Hypothalamus (tissue), 51 donors: ENCODE data around the gene DISC1.
A peak's percentile ranks its signal among the peaks of the same experiment; 100 is the strongest.

ENCODE experiments used
- DNase-seq, 51 donors: peaks; one replicate each; lab custom pipeline; 2025; lab: John Stamatoyannopoulos, UW

DISC1 gene

GRCh38 chr1:231694075-231694431, 67.5 kb downstream of the DISC1 start:
- peak in 27 of 51 donors; percentile 13 to 67 (median 46) for DNase-seq

DNA sequence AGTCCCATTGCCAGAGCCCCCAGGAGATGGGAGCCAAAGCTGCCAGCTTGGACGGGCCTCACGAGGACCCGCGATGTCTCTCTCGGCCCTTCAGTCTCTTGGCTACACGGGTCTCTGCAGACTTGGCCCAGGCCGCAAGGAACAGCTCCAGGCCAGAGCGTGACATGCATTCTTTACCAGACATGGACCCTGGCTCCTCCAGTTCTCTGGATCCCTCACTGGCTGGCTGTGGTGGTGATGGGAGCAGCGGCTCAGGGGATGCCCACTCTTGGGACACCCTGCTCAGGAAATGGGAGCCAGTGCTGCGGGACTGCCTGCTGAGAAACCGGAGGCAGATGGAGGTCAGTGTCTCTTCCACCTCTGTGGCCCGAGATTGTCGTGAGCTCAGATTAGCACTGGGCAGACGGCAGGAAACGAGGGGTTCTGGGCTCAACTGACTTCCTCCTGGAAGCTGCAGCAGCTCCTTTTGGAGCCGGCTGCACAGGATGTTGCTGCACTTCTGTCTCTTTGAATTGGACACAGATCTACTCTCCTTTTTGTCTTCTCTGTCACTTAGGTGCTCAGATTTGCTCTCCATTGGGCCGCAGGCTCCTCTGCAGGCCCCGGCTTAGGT, 68.0 kb downstream of the DISC1 start:
- DNase-seq = peak in 12 of 51 donors; percentile 12 to 56 (median 34)

DNA sequence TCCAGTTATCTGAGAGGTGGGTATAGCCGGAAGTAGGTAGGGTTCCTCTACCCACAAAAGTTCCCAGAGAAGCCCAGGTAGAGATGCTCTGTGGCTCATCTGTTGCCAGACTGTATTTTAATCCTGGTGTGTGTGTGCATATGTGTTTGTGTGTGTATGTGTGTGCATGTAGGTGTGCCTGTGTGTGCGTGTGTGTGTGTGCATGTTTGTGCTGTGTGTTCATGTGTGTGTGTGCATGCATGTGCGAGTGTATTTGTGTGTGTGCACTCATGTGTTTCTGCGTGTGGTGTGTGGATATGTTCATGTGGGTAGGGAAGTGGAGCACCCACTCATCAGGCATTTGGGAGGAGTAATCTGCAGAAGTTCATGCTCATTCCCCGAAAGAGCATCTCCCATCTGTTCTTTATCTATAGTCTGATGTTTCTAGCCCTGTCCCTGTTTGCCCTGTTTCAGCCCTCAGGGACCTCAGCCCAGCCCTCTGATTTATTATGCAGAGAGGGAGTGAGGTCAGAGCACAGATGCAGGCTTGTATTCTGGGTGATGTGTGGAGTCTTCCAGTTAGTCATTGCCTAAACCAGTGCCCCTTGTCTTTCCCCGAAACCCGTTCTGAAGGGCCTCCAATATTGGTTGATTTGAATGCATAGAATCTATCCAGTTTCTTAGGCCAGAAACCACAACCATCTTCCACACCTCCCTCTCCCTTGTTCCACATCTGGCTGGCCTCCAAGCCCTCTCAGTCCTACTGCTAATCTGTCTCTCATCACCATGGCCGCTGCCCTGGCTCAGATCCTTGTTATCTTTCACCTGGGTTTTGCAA, 69.1 kb downstream of the DISC1 start:
- peak in 19 of 51 donors; percentile 11 to 54 (median 30) for DNase-seq

DNA sequence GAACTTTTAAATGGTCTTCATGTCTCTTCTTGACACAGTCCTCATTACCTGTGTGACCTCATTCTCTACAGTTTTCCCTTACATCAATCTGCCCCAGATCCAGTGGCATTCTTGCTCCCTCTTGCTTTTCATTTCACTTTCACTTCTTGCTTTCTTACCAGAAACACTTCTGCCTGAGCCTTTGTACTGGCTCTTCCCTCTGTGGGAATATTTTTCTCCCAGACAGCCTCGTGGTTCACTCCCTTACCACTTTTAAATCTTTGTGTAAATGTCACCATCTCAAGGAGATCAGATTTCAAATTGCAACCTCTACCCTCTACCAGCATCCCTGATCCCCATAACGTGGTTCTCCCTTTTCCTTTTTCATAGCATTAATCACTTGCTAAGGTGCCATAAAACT, 73.2 kb downstream of the DISC1 start:
- DNase-seq = no peak

DNA sequence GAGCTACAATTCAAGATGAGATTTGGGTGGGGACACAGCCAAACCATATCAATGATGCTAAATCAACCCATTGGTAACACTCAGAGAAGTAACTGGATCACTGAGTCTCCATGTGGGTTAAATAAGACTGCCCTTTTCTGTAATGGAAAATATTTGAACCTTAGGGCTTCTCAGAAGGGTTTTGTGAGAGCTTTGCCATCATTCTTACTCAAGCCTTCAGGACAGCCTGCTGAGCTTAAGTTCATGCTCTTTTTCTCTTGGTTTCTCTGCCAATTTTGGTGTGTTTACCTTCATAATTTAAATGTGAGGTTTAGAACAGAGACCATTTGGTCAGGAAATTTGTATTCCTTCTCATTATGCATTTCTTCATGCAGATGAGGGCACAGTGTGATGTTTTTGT, 74.7 kb downstream of the DISC1 start:
- DNase-seq = no peak

DNA sequence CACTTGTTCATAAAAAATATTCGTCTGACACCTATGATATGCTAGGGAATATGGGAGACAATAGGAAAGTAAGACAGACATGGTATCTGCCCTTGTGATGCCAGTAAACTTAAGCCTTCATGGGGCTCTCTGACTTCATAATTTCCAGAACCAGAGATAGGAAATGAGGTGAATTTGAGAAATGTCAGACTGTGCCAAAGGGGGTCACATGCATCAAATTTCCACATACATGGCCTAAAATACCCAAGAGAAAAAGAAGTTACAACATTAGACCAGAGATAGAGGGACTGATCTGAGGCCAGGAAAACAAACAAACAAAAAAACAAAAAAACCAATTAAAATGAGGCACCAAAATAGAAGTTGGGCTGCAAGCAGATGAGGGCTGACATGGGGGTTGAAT, 75.7 kb downstream of the DISC1 start:
- DNase-seq = no peak

DNA sequence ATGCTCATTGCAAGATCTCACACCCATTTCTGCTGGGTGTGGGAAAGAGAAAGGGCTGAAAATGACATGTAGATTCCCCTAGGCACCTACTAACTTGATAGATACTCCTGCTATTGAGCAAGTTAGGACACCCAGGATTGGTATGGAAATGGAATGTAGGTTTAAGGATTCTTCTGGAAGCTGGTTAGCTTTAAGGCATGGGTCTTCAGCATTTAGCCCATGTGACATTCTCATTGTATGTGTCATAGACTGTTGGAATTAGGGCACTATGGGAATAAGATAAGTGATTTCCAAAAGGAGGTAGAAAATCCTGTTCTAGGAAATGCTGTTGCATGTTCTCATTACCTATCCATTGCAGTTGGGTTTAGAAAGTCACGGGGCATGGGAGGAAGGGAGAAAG, 76.2 kb downstream of the DISC1 start:
- DNase-seq = no peak

DNA sequence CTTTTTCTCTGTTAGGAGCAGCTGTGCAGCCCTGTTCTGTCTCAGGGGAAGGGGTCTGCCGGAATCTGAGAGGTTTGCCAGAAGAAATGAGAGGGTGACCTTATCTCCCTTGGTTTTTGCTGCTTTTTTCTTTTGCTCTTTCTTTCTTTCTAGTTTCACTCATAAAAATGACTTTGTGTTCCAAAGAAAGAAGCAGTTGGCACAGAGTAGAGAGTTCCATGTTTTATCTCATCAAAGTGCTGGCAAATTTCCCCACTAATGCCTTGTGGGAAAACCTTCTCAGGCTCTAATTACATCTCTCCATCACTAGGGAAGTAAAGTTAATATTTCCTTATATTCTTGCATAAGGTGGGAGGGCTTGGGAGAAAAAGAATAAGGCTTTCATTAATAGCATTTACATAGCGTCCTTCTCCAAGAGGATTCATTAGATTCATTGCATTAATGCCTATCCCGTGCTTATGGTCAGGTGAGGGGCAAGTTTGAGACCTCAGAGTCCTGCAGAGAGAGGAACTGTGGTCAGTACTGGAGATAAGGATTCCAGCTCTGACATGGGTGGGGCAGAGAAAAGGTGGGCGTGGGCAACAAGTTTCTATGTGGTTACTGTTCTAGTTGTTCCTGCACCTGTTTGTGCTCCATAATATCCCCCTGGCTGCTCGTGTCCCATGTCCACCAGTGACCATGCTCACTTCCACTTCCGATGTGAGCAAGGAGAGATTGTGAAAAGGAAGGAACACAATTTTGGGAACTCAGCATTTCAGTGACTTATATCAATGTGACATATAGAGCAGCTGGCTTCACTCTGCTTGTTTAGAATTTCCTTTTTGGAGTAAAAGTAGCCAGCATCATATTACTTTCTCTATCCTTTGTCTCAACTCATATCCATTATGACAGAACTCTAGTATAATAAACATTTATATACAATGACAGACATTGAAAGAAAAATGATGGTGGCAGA, 79.5 kb downstream of the DISC1 start:
- no peak for DNase-seq

GRCh38 chr1:231706934-231707333, 80.3 kb downstream of the DISC1 start:
- no peak for DNase-seq

DNA sequence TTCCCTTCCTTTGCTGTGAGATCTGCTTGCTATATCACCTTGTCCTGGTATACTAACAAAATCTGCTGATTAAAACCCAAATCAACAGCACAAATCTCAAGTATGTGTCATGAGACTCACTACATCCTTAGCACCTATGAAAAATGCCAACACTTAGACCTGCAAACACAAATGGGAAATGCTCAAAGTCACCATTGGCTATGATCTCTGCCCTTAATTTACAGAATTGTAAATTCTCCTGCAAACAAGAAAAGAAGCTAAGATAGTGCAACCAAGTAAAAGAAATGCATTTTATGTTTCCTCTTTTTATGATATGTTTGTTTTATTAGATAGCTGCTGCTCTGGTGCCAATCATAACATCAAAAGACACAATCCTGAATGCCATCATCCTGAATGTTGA, 80.8 kb downstream of the DISC1 start:
- no peak for DNase-seq

- DNase-seq = no peak
Observed at GRCh38 chr1:231708394-231708793, 81.8 kb downstream of the DISC1 start.

GRCh38 chr1:231714440-231714839, 87.8 kb downstream of the DISC1 start:
- no peak for DNase-seq

DNA sequence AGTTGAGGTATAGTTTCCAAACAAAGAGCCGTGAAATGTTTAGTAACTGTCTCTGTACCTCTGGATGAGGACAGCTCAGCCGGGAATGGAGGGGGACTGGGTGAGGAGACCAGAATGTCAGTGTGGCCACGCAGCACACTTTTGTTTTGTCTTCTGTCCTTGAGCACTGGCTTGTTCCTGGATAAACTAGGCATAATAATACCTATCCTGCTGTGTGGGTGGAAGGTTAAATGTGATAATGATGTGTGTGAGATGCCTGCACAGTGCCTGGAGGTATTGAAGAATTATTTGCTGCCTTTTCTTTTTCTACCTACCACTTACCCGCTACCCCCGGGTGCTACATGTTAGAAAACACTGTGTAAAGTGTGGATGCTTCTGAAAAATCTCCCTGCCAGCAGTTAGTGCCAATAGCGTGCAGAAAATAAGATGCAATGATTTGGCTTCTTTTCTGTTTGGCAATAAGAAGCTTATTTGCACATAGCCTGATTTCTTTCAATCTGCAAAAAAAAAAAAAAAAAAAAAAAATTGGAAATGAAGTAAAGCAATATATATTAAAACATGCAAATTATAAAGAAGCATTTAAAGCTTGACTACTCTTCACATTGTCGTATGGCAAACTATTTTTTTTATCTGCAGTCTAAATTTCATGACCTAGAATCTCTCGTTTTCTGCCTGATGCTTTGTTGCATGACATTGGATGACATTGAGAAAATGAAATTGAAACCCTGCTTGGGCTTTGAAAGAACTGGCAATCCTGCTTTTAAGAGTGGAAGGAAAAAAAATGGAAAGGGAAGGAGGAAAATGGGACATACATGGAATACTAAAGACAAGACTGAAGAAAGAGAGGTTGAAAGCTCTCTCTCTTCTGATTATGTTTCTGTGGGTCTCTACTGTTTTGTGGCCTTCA, 89.5 kb downstream of the DISC1 start:
- no peak for DNase-seq

DNA sequence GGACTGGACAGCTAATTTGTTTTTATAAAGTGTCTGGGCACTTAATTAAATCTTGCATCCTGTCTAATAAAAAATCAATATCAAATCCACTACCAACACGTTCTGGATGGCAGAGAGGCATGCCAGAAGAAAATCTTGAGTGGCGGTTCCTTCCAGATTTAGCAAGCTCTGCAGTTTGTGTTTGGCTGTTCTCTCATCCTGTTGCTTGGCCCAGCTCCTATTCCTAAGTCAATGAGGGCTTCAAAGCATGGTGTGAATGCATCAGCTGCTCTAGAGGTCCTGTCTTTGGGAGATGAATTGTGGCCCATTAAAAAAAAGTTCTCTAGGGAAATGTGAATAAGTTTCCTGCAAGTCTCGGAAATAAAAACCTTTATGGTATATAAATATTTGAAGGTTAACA, 90.3 kb downstream of the DISC1 start:
- no peak for DNase-seq

DNA sequence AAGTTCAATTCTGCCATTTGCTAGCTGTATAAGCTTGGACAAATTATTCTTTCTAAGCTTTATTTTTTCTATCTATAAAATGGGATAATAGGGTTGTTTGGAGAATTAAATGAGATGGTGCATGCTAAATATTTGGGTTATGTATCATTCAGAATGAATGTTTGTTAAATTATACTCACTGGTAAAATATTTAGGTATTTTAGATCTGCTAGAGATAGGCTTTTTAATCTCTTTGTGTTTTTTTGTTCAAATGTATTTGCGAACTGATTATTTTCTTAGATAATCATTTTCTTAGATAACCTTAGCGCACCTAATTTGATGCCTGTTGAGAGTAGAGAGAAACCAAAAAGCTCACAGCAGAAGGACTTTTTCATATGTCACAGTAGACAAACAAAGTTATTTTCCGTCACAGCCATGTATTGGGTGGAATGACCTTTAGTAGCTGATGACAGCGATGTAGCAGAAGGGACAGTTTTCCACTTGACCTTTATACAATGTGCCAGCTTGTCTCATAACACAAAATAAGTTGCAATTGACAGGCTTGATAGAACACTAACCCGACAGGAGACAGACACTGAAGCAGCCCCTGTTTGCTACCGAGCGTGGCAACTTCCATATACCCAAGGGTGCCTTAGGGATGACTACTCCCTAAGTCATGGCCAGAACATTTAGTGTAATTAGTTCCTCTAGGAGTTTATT, 93.0 kb downstream of the DISC1 start:
- no peak for DNase-seq

DNA sequence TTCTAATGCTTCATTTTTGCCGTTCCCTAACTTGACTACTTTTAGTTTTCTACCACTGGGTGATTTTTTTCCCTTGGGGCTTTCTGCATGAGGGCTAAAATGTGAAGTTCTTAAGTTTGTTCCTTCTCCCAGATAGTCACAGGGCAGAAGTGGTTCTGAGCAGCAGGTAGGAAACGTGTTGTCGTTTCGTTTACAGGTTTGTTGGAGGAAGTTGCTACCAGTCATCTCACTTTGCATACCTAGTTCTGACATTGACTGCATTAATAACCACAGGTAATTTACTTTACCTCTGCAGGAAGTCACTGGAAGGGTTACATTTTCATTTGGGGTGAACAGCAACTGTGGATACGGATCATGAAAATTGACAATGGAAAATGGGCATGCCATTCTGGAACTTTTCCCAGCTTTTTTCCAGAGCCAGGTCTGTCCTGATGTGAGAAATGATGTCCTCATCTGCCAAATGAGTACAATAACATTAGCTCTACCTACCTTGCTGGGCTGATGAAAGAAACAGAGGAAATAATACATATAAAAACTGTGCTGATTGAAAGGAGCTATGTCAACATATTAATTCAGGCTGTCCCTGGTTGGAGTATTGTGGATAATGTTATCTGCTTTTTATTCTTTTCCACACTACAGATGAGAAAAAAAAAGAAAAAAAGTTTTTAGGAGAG, 94.2 kb downstream of the DISC1 start:
- no peak for DNase-seq

- no peak for DNase-seq
Observed at GRCh38 chr1:231721436-231721835, 94.8 kb downstream of the DISC1 start.

DNA sequence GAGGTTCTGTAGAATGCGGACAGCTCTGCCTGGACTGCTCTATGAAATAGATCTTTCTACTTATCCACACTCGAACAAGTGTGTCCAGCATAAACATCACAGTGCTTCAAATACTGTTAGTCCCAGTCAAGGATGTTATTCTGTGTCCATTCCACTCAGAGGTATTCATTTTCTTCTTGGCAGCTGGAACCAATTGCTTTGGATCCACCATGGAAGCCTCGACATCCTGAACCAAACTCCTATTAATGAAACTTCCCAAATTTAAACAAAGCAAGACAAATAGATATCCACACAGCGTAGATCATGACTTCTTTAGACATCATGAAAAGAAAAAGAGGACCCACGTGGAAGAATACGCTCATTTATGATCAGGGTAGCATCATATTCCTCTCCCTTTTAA, 95.8 kb downstream of the DISC1 start:
- no peak for DNase-seq

DNA sequence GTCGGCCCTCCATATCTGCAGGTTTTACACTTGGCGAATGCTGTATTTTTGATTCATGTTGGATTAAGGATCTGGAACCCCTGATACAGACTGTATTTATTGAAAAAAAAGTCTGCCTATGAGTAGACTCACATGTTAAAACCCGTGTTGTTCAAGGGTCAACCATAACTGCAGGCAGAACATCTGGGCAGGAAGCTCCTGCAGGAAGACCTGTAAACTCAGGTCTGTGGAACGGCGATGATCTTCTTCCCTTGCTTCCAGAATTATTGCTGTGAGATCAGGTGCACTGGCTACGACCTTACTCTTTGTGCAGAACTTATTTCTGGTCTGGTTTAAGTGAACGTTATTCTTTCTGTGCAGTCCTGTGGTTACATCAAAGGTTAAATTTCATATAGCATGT, 96.6 kb downstream of the DISC1 start:
- no peak for DNase-seq
